HG03575 (cell line): ENCODE results near the gene OR8A1.
"Not testable (repeated sequence)": the region's sequence is repeated elsewhere in the genome, so short reads cannot be mapped to it uniquely, and the experiment has no call there.

Source experiments
- ATAC-seq: cut with Tn5 transposase; IDR thresholded peaks from one replicate; pipeline ENCODE4 v1.9.1; 2021; ENCODE audit not compliant: unreplicated experiment, insufficient number of reproducible peaks, low FRiP score; ENCODE audit errors: extremely low read depth

OR8A1 gene

GRCh38 chr11:124586238-124586860 lies 16.6 kb downstream of the OR8A1 start:
- ATAC-seq = no peak

GRCh38 chr11:124591430-124591829 lies 21.6 kb downstream of the OR8A1 start:
- ATAC-seq = no peak

GRCh38 chr11:124592627-124593026 lies 22.8 kb downstream of the OR8A1 start:
- no peak for ATAC-seq

GRCh38 chr11:124595302-124595701 lies 25.5 kb downstream of the OR8A1 start:
- no peak for ATAC-seq

- no peak for ATAC-seq
Observed at GRCh38 chr11:124597626-124598025, 27.8 kb downstream of the OR8A1 start.

GRCh38 chr11:124600621-124601320 lies 31.0 kb downstream of the OR8A1 start:
- ATAC-seq = no peak

- no peak for ATAC-seq
Observed at GRCh38 chr11:124602193-124602592, 32.4 kb downstream of the OR8A1 start.

- not testable (repeated sequence) for ATAC-seq
Observed at GRCh38 chr11:124602723-124603122, 32.9 kb downstream of the OR8A1 start.

GRCh38 chr11:124605719-124606118 lies 35.9 kb downstream of the OR8A1 start:
- ATAC-seq = no peak

- ATAC-seq = no peak
Observed at GRCh38 chr11:124608147-124608546, 38.4 kb downstream of the OR8A1 start.

GRCh38 chr11:124610295-124610694 lies 40.5 kb downstream of the OR8A1 start:
- ATAC-seq = no peak

- no peak for ATAC-seq
Observed at GRCh38 chr11:124611064-124611463, 41.3 kb downstream of the OR8A1 start, which contains the start of gene PANX3. Gene PANX3, plus strand, starts transcription at chr11:124611428. Its CDS starts 129 bp downstream, at chr11:124611557.

- no peak for ATAC-seq
Observed at GRCh38 chr11:124612045-124612444, 42.2 kb downstream of the OR8A1 start.

GRCh38 chr11:124612567-124613246 lies 42.9 kb downstream of the OR8A1 start:
- no peak for ATAC-seq

GRCh38 chr11:124618863-124619262 lies 49.1 kb downstream of the OR8A1 start:
- no peak for ATAC-seq
